ENCODE results near the gene EFEMP2. TPM values are rescaled to one million over a fixed set of nuclear protein-coding genes. Genes with fewer than 3 reads are reported as not detected.
"Not testable (repeated sequence)": the region's sequence is repeated elsewhere in the genome, so short reads cannot be mapped to it uniquely, and the experiment has no call there.

EFEMP2 gene
- total RNA-seq, 1 experiment from 2014 or later, result 3.4 TPM

DNA sequence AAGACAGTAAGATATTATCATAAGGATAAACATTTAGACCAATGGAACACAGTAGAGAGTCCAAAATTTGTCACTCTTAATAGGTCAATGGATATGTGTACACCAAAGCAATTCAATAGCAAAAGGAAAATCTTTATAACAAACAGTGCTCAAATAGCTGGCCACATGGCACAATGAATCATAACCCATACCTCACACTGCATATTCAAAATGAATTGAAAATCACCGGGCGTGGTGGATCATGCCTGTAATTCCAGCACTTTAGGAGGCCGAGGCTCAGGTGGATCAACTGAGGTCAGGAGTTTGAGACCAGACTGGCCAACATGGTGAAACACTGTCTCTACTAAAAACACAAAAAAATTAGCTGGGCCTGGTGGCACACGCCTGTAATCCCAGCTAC is 30.5 kb downstream of the EFEMP2 start:
- Mint-ChIP-seq H3K27me3 (ENCODE audit: unreplicated experiment) (no peaks in the 10 kb centered on the region), H3K4me3 (ENCODE audit: low read depth, unreplicated experiment) (no peak overlapping the region), H3K36me3 (ENCODE audit: insufficient read depth, unreplicated experiment) (peaks cover 7% of the 10 kb centered on the region), H3K9me3 (ENCODE audit: low read depth, unreplicated experiment) (peaks cover 2% of the 10 kb centered on the region), H3K4me1 (ENCODE audit: low read depth, unreplicated experiment) (no peaks in the 10 kb centered on the region), H3K27ac (ENCODE audit: unreplicated experiment) (no peak overlapping the region)
- TF ChIP-seq, protein P1, sequence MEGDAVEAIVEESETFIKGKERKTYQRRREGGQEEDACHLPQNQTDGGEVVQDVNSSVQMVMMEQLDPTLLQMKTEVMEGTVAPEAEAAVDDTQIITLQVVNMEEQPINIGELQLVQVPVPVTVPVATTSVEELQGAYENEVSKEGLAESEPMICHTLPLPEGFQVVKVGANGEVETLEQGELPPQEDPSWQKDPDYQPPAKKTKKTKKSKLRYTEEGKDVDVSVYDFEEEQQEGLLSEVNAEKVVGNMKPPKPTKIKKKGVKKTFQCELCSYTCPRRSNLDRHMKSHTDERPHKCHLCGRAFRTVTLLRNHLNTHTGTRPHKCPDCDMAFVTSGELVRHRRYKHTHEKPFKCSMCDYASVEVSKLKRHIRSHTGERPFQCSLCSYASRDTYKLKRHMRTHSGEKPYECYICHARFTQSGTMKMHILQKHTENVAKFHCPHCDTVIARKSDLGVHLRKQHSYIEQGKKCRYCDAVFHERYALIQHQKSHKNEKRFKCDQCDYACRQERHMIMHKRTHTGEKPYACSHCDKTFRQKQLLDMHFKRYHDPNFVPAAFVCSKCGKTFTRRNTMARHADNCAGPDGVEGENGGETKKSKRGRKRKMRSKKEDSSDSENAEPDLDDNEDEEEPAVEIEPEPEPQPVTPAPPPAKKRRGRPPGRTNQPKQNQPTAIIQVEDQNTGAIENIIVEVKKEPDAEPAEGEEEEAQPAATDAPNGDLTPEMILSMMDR (IDR thresholded peaks at IDR 0.05; ENCODE audit: unreplicated experiment), result no peak
- DNase-seq, result no peak
- intact Hi-C loops (cut with micrococcal nuclease; ENCODE audit: unreplicated experiment), result no loop called here
- no TSS peak for BruUV-seq (replicated peaks)
- CTCF ChIA-PET, result interaction anchor here (0.7 kb wide), 1 partner anchor 12 kb away, joined by 10 read pairs; no protein-coding TSS in a partner anchor

DNA sequence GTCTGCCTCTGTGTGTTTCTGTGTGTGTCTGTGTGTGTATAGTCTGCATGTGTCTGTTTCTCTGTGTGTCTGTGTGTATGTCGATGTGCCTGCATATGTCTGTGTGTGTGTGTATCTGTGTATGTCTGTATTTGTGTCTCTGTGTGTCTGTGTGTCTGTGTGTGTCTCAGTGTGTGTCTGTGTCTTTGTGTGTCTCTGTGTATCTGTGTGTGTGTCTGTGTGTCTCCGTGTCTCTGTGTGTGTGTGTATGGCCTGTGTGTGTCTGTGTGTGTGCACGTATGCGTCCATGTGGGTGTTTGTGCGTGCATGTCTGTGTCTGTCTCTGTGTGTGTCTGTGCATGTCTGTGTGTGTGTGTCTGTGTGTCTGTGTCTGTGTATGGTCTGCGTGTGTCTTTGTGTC is 38.4 kb downstream of the EFEMP2 start:
- intact Hi-C loops (cut with micrococcal nuclease; ENCODE audit: unreplicated experiment), result no loop called here
- no peaks in the 10 kb centered on the region for H3K27me3 Mint-ChIP-seq (ENCODE audit: unreplicated experiment)
- H3K4me3 Mint-ChIP-seq (ENCODE audit: low read depth, unreplicated experiment), result no peak overlapping the region
- BruUV-seq (replicated peaks), result no TSS peak
- no peaks in the 10 kb centered on the region for H3K4me1 Mint-ChIP-seq (ENCODE audit: low read depth, unreplicated experiment)
- TF ChIP-seq, protein P1 (IDR thresholded peaks at IDR 0.05; ENCODE audit: unreplicated experiment), result no peak
- CTCF ChIA-PET, result no interaction called here
- no peak overlapping the region for H3K27ac Mint-ChIP-seq (ENCODE audit: unreplicated experiment)
- no peaks in the 10 kb centered on the region for H3K36me3 Mint-ChIP-seq (ENCODE audit: insufficient read depth, unreplicated experiment)
- no peak for DNase-seq
- peaks cover 2% of the 10 kb centered on the region for H3K9me3 Mint-ChIP-seq (ENCODE audit: low read depth, unreplicated experiment)

DNA sequence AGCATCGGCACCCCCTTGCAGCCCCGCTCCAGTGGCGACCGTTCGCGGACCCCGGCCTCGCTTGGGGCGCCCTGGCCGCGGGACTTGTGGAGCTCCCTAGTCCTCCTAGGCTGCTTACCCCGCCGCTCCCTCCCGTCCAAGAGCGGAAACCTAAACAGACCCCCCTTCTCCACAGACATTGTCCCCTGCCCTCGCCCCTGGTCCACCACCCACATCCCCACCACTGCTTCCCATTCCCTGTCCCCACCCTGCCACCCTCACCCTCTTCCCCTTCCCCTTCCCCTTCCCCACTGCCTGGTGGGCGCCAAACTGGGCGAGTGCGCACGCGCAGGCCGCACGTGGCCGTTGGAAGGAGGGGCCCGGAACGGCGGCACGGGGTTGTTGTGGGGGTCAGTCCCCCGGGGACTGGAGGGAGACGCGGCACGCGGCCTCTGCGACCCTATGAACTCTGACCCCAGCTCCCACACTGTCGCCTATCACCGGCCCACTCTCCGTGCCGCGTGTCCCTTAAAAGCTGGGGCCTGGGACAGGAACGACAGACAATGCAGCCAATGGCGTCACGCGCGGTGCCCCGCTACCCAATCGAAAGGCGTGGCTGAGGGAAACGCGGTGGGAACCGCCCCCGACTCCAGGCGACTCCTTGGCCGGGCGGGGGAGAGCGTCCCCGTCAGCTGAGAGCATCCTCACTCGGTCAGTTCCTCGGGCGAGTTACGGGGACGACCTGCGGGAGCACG is 39.1 kb downstream of the EFEMP2 start, which contains the start of gene SNX32:
TSS of gene SNX32 (plus strand) at position 667 of the 734 bp plus-strand sequence. CDS start 103 bp downstream, outside the sequence.
- Mint-ChIP-seq H3K4me1 (ENCODE audit: low read depth, unreplicated experiment) (no peaks in the 10 kb centered on the region), H3K27ac (ENCODE audit: unreplicated experiment) (no peak within 1 kb of the TSS), H3K36me3 (ENCODE audit: insufficient read depth, unreplicated experiment) (no peaks in the 10 kb centered on the region), H3K27me3 (ENCODE audit: unreplicated experiment) (no peaks in the 10 kb centered on the region), H3K4me3 (ENCODE audit: low read depth, unreplicated experiment) (no peak within 1 kb of the TSS), H3K9me3 (ENCODE audit: low read depth, unreplicated experiment) (peaks cover 2% of the 10 kb centered on the region)
- TF ChIP-seq, protein P1 (IDR thresholded peaks at IDR 0.05; ENCODE audit: unreplicated experiment), result no peak
- CTCF ChIA-PET, result no interaction called here
- intact Hi-C loops (cut with micrococcal nuclease; ENCODE audit: unreplicated experiment), result no loop called here
- BruUV-seq (replicated peaks), result no TSS peak
- DNase-seq, result peak; percentile 54

DNA sequence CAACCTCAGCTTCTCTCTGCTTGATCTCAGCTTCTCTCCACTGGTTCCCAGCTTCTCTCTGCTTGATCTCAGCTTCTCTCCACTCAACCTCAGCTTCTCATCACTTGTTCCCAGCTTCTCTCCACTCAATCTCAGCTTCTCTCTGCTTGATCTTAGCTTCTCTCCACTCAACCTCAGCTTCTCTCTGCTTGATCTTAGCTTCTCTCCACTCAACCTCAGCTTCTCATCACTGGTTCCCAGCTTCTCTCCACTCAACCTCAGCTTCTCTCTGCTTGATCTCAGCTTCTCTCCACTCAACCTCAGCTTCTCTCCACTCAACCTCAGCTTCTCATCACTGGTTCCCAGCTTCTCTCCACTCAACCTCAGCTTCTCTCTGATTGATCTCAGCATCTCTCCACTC is 40.4 kb downstream of the EFEMP2 start:
- H3K4me1 Mint-ChIP-seq (ENCODE audit: low read depth, unreplicated experiment); H3K9me3 Mint-ChIP-seq (ENCODE audit: low read depth, unreplicated experiment); H3K27me3 Mint-ChIP-seq (ENCODE audit: unreplicated experiment); H3K4me3 Mint-ChIP-seq (ENCODE audit: low read depth, unreplicated experiment); DNase-seq; H3K36me3 Mint-ChIP-seq (ENCODE audit: insufficient read depth, unreplicated experiment); intact Hi-C loops (cut with micrococcal nuclease; ENCODE audit: unreplicated experiment); BruUV-seq (replicated peaks); H3K27ac Mint-ChIP-seq (ENCODE audit: unreplicated experiment): not testable (repeated sequence)
- CTCF ChIA-PET, result interaction anchor here (0.7 kb wide), 1 partner anchor 21 kb away, joined by 5 read pairs; no protein-coding TSS in a partner anchor

DNA sequence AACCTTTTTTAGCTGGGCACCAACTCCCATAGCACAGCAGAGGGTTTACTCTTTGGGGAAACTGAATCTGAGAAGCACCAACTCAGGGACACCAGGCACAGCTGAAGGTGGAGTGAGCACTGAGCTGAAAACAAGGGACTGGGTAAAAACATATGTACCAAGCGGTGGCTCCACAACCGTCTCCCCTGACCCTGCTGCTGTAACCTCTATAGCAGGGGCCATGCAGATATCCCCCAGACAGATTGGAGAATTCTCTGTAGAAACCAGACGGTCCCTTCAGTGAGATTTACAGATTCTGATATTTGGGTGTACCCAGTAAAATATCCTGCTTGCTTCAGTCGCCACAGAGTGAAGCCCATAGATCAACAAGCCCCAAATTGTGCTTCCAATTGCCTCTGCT is 43.1 kb downstream of the EFEMP2 start:
- DNase-seq, result no peak
- TF ChIP-seq, protein P1 (IDR thresholded peaks at IDR 0.05; ENCODE audit: unreplicated experiment), result no peak
- CTCF ChIA-PET, result interaction anchor here (0.7 to 0.8 kb wide), 2 partner anchors 47 to 49 kb away, joined by 3 read pairs; no protein-coding TSS in a partner anchor
- no TSS peak for BruUV-seq (replicated peaks)
- no peak overlapping the region for H3K27ac Mint-ChIP-seq (ENCODE audit: unreplicated experiment)
- H3K9me3 Mint-ChIP-seq (ENCODE audit: low read depth, unreplicated experiment), result no peaks in the 10 kb centered on the region
- intact Hi-C loops (cut with micrococcal nuclease; ENCODE audit: unreplicated experiment), result no loop called here
- H3K4me1 Mint-ChIP-seq (ENCODE audit: low read depth, unreplicated experiment), result no peaks in the 10 kb centered on the region
- no peaks in the 10 kb centered on the region for H3K27me3 Mint-ChIP-seq (ENCODE audit: unreplicated experiment)
- no peak overlapping the region for H3K4me3 Mint-ChIP-seq (ENCODE audit: low read depth, unreplicated experiment)
- H3K36me3 Mint-ChIP-seq (ENCODE audit: insufficient read depth, unreplicated experiment), result no peaks in the 10 kb centered on the region
